Esophagus mucosa (tissue), 1 donor: ENCODE data around the gene SKIL. TPM values are rescaled to one million over a fixed set of nuclear protein-coding genes. Genes with fewer than 3 reads are reported as not detected.
"Not testable (repeated sequence)": the region's sequence is repeated elsewhere in the genome, so short reads cannot be mapped to it uniquely, and the experiment has no call there.

ENCODE experiments used
- ATAC-seq: fragments of 200-7000 bp; cut with Tn5 transposase; one replicate; pipeline ENCODE4 v1.9.1; 2020
- total RNA-seq: library from RNA; stranded (reverse); gene quantifications from one replicate; pipeline ENCODE4 v1.2.4, GENCODE V29; 2023
- donor health status: DM: yes; HTN: yes; CAD: no.

SKIL gene
- total RNA-seq, result 35.0 TPM

- peak; percentile 94 for ATAC-seq
Observed at GRCh38 chr3:170357176-170358041, at the start of gene SKIL. SKIL (plus strand) TSS chr3:170357715; CDS start chr3:170360332, 2,617 bp downstream.

GRCh38 chr3:170309046-170309445, 48.5 kb upstream of the SKIL start:
- ATAC-seq, result no peak

- no peak for ATAC-seq
Observed at GRCh38 chr3:170317954-170318353, 39.6 kb upstream of the SKIL start.

- no peak for ATAC-seq
Observed at GRCh38 chr3:170320461-170321121, 36.9 kb upstream of the SKIL start.

- ATAC-seq, result no peak
Observed at GRCh38 chr3:170321321-170322034, 36.0 kb upstream of the SKIL start.

GRCh38 chr3:170322566-170323269, 34.8 kb upstream of the SKIL start:
- no peak for ATAC-seq

GRCh38 chr3:170323331-170323730, 34.2 kb upstream of the SKIL start:
- ATAC-seq, result no peak

- ATAC-seq, result no peak
Observed at GRCh38 chr3:170324962-170325361, 32.6 kb upstream of the SKIL start.

GRCh38 chr3:170327040-170327808, 30.3 kb upstream of the SKIL start:
- no peak for ATAC-seq

GRCh38 chr3:170327868-170328548, 29.5 kb upstream of the SKIL start:
- not testable (repeated sequence) for ATAC-seq

GRCh38 chr3:170330366-170330765, 27.1 kb upstream of the SKIL start:
- ATAC-seq, result peak; percentile 88

GRCh38 chr3:170331143-170331542, 26.4 kb upstream of the SKIL start:
- peak; percentile 14 for ATAC-seq

- no peak for ATAC-seq
Observed at GRCh38 chr3:170337420-170337819, 20.1 kb upstream of the SKIL start.

GRCh38 chr3:170338690-170339340, 18.7 kb upstream of the SKIL start:
- ATAC-seq, result no peak

- not testable (repeated sequence) for ATAC-seq
Observed at GRCh38 chr3:170342273-170342672, 15.2 kb upstream of the SKIL start.

GRCh38 chr3:170343859-170344258, 13.7 kb upstream of the SKIL start:
- peak; percentile 61 for ATAC-seq

GRCh38 chr3:170344971-170345370, 12.5 kb upstream of the SKIL start:
- ATAC-seq, result no peak

GRCh38 chr3:170346481-170347392, 10.8 kb upstream of the SKIL start:
- ATAC-seq, result no peak
